Neutrophil (primary cell): ENCODE results near the gene SCPEP1.
"Not testable (repeated sequence)": the region's sequence is repeated elsewhere in the genome, so short reads cannot be mapped to it uniquely, and the experiment has no call there.

ENCODE experiments used
- H3K27ac ChIP-seq: fragments of 200-600 bp; sonication (generic); 2 replicates; pipeline ENCODE4 v1.5.1; 2016; ENCODE audit warnings: mild to moderate bottlenecking, moderate library complexity
- H3K27me3 ChIP-seq: fragments of 200-600 bp; sonication (generic); 2 replicates; pipeline ENCODE4 v1.6.0; 2016; ENCODE audit warnings: mild to moderate bottlenecking
- H3K36me3 ChIP-seq: fragments of 200-600 bp; sonication (generic); 2 replicates; pipeline ENCODE4 v1.5.1; 2017
- H3K4me1 ChIP-seq, 2 experiments: fragments of 200-600 bp in 1 of 2; sonication (generic) in 1 of 2; 1 replicate in 1 of 2; 2 replicates in 1 of 2; pipeline versions ENCODE4 v1.5.1 to v1.6.1; 2013 to 2016; ENCODE audit warnings: low read depth in 1 of 2, low read length in 1 of 2, mild to moderate bottlenecking in 1 of 2, moderate library complexity in 1 of 2; ENCODE audit not compliant: control insufficient read depth in 1 of 2, insufficient read depth in 1 of 2
- H3K4me3 ChIP-seq, 2 experiments: fragments of 200-600 bp in 1 of 2; sonication (generic) in 1 of 2; 1 replicate in 1 of 2; 2 replicates in 1 of 2; pipeline ENCODE4 v1.5.1; 2013 to 2016; ENCODE audit warnings: low read depth in 1 of 2, low read length in 1 of 2, mild to moderate bottlenecking in 1 of 2, moderate library complexity in 1 of 2
- H3K9me3 ChIP-seq: fragments of 200-600 bp; sonication (generic); 2 replicates; pipeline ENCODE4 v1.5.1; 2016
- CTCF ChIP-seq: fragments of 200-600 bp; sonication (generic); IDR thresholded peaks from 2 replicates; pipeline ENCODE4 v1.5.1; 2016; ENCODE audit warnings: antibody characterized with exemption

SCPEP1 gene

GRCh38 chr17:56949595-56949994 lies 28.3 kb upstream of the SCPEP1 start:
- Histone ChIP-seq H3K4me1 (no peaks in the 10 kb centered on the region), H3K9me3 (no peaks in the 10 kb centered on the region), H3K27me3 (no peaks in the 10 kb centered on the region), H3K36me3 (peaks cover 53% of the 10 kb centered on the region), H3K27ac (no peak overlapping the region), H3K4me3 (no peak overlapping the region)
- TF ChIP-seq CTCF, result no peak

GRCh38 chr17:56956992-56957391 lies 20.9 kb upstream of the SCPEP1 start:
- H3K4me3 ChIP-seq, result no peak overlapping the region
- H3K27ac ChIP-seq, result no peak overlapping the region
- no peak for TF ChIP-seq CTCF
- H3K27me3 ChIP-seq, result no peaks in the 10 kb centered on the region
- H3K9me3 ChIP-seq, result no peaks in the 10 kb centered on the region
- H3K36me3 ChIP-seq, result peaks cover 5% of the 10 kb centered on the region
- peaks cover 10% of the 10 kb centered on the region in 2 experiments for H3K4me1 ChIP-seq

- Histone ChIP-seq H3K9me3 (no peaks in the 10 kb centered on the region), H3K4me3 (peak within 1 kb of the TSS; percentile 82 to 96), H3K27ac (peak within 1 kb of the TSS; percentile 84), H3K36me3 (no peaks in the 10 kb centered on the region), H3K27me3 (no peaks in the 10 kb centered on the region), H3K4me1 (peaks cover 10% of the 10 kb centered on the region in 2 experiments)
- TF ChIP-seq CTCF, result peak; percentile 99
These were observed 17.1 kb upstream of the SCPEP1 start, which contains the start of gene COIL for GRCh38 chr17:56960596-56961538. Gene COIL (minus strand): TSS chr17:56961050. CDS start chr17:56961019, 31 bp downstream.

GRCh38 chr17:56965241-56965640 lies 12.7 kb upstream of the SCPEP1 start:
- H3K36me3 ChIP-seq, H3K27me3 ChIP-seq, H3K27ac ChIP-seq, H3K4me3 ChIP-seq, H3K9me3 ChIP-seq, H3K4me1 ChIP-seq: not testable (repeated sequence)

GRCh38 chr17:56965681-56966080 lies 12.2 kb upstream of the SCPEP1 start:
- not testable (repeated sequence) for H3K36me3 ChIP-seq, H3K27ac ChIP-seq, H3K27me3 ChIP-seq, H3K9me3 ChIP-seq, H3K4me1 ChIP-seq, H3K4me3 ChIP-seq

- no peak overlapping the region for H3K27ac ChIP-seq
- no peaks in the 10 kb centered on the region for H3K27me3 ChIP-seq
- no peaks in the 10 kb centered on the region for H3K9me3 ChIP-seq
- H3K4me3 ChIP-seq, result no peak overlapping the region
- no peaks in the 10 kb centered on the region for H3K36me3 ChIP-seq
- no peak for TF ChIP-seq CTCF
- no peaks in the 10 kb centered on the region for H3K4me1 ChIP-seq
These were observed 11.6 kb upstream of the SCPEP1 start for GRCh38 chr17:56966338-56966737.
